GM21723 (cell line): ENCODE measurements around the gene SLC41A1.
A peak's percentile ranks its signal among the peaks of the same experiment; 100 is the strongest.

Source experiments
- ATAC-seq: cut with Tn5 transposase; IDR thresholded peaks from one replicate; pipeline ENCODE4 v1.9.1; 2021; ENCODE audit warnings: mild to moderate bottlenecking, moderate library complexity; ENCODE audit not compliant: unreplicated experiment

The SLC41A1 gene

GRCh38 chr1:205760606-205761005 lies 52.4 kb downstream of the SLC41A1 start:
- no peak for ATAC-seq

DNA sequence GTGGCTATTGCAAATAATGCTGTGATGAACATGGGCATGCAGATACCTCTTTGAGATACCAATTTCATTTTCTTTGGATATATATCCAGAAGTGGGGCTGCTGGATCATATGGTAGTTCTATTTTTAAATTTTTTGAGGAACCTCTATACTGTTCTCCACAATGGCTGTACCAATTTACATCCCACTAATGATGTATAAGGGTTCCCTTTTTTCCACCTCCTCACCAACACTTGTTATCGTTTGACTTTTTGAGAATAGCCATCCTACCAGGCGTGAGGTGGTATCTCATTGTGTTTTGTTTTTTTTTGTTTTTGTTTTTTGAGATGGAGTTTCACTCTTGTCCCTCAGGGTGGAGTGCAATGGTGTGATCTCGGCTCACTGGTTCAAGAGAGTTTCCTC lies 56.4 kb downstream of the SLC41A1 start:
- no peak for ATAC-seq

DNA sequence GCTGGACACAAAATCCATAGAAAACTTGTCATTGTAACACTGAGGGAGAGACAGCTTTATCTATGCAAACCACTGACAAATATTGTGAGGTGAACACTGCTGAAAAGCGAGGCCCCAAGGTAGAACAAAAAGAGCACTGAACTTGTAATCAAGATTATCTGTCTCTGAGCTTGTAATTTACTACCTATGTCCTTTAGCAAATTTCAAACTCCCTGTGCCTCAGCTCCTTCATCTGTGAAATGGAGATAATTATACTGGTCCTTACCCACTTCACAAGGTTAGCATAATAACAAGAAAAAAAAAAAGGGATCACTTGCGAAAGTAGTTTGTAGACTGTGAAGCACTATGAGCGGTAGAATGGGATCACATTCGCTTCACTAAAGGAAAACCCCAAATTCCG lies 58.1 kb downstream of the SLC41A1 start:
- ATAC-seq = no peak

GRCh38 chr1:205751036-205751651 lies 61.9 kb downstream of the SLC41A1 start:
- no peak for ATAC-seq

- ATAC-seq = peak; percentile 83
Measured at GRCh38 chr1:205750138-205751035, 62.6 kb downstream of the SLC41A1 start, which contains the start of gene NUCKS1. NUCKS1 (minus strand) TSS chr1:205750182; CDS start chr1:205749973, 209 bp downstream.

GRCh38 chr1:205749234-205750137 lies 63.5 kb downstream of the SLC41A1 start:
- ATAC-seq = peak; percentile 78

DNA sequence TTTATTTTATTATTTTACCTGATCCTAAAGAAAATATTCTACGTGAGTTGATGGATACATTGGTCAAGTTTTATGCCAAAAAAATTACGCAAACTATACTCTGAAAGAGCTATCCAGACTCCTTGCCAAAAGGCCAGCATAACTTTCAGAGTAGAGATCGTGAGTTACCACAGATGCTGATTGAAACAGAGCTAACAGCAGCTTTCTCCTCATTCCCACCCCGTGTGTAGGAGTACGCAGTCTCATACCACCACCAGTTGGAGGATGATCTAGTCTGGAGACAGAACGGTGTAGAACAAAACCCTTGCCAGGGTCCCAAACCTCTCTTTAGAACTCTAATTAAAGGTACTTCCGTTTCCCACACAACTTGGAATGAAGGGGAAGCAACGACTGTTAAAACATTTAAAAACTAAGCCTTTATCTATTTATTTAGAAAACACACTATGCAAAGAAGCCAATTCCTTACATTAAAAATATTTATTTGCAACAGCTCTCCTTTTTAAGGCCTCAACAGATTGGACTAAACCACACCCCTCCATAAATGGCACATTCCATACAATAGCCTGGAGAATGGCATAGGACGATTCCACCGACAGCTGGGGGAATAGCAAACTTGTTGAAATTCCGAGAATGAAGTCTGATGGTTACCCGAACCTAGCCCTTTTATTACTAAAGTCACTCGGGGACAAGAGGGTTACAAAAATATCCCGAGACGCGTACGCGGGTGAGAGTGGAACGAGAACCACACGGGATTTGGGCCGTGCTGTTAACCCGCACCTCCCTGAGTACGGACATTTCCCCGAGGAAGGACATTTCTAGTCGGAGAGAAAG lies 64.4 kb downstream of the SLC41A1 start:
- peak; percentile 25 for ATAC-seq

- ATAC-seq = no peak
Measured at GRCh38 chr1:205746757-205747412, 66.1 kb downstream of the SLC41A1 start.

- no peak for ATAC-seq
Measured at GRCh38 chr1:205744403-205744802, 68.6 kb downstream of the SLC41A1 start.

DNA sequence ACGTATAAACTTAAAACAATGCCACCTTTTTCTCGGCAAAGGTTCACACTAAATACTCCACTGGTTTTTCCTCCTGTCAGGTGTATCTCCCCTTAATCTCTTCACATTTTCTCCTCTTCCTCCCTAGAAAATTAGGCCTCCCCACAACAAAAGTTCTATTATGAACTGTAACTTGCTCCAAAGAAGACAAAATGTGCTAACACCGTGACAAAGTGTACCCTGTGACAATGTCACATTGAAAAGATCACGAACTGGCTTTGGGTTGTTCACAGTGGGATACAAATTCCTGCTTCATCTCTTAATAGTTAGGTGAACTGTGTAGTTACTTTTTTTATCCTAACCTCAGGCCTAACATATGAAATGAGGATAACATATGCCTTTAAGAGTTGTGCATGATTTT lies 69.0 kb downstream of the SLC41A1 start:
- no peak for ATAC-seq

DNA sequence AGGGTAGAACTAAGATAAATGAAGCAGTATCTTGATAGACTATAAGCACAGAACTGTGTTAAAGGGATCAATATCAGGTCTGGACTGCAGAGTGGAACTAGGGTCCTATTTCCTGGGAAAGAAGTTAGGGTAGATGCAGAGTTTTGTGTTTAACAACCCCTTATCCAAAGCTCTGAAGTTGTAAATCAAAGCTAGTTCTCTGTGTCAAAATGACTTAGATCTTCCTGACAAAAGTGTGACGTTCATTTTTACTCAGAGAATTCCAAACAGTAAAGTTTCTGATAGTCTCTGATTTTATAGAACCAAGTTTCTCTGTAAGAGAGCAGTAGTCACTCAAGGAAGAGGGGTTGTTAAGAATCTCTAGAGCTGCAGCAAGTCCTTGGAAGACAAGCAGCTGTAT lies 71.3 kb downstream of the SLC41A1 start:
- no peak for ATAC-seq

DNA sequence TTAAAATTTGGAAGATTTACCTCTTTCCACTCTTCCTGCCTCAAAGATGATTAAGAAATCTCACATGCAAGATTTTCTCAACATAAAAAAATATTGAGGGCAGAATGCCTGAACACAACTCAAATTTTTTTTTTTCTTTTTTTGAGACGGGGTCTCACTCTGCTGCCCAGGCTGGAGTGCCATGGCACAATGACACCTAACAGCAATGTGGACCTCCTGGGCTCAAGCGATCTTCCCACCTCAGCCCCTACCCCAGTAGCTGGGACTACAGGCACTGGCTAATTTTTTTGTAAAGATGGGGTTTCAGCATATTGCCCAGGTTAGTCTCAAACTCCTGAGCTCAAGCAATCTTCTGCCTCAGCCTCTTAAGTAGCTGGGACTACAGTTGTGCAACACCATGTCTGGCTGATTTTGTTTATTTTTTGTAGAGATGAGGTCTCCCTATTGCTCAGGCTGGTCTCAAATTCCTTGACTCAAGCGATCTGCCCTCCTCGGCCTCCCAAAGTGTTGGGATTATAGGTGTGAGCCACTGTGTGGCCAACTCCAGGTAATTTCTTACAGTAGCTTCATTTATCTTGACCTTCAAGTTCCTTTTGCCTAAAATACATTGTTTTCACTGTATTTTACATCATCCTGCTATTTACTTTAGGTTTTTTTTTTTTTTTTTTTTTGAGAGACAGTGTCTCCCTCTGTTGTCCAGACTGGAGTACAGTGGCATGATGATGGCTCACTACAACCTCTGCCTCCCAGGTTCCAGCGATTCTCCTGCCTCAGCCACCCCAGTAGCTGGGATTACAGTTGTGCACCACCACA lies 73.4 kb downstream of the SLC41A1 start:
- no peak for ATAC-seq
